ENCODE measurements around the gene PITRM1. TPM values are rescaled to one million over a fixed set of nuclear protein-coding genes. Genes with fewer than 3 reads are reported as not detected.

PITRM1 gene
- polyA plus RNA-seq, 3 donors = 47.5 to 68.1 (median 58.5) TPM

GRCh38 chr10:3142146-3142875, 30.3 kb downstream of the PITRM1 start:
- DNase-seq (ENCODE audit: low read depth in 3 of 3, low spot score in 2 of 3) = no peak

- DNase-seq (ENCODE audit: low read depth in 3 of 3, low spot score in 2 of 3) = no peak
These were observed 31.1 kb downstream of the PITRM1 start for GRCh38 chr10:3141351-3142005.

GRCh38 chr10:3140280-3140679, 32.3 kb downstream of the PITRM1 start:
- no peak for DNase-seq (ENCODE audit: low read depth in 3 of 3, low spot score in 2 of 3)

GRCh38 chr10:3139216-3139910, 33.2 kb downstream of the PITRM1 start:
- no peak for DNase-seq (ENCODE audit: low read depth in 3 of 3, low spot score in 2 of 3)

- DNase-seq (ENCODE audit: low read depth in 3 of 3, low spot score in 2 of 3) = no peak
These were observed 34.4 kb downstream of the PITRM1 start for GRCh38 chr10:3137958-3138726.

GRCh38 chr10:3136763-3137611, 35.6 kb downstream of the PITRM1 start:
- DNase-seq (ENCODE audit: low read depth in 3 of 3, low spot score in 2 of 3) = no peak

GRCh38 chr10:3136336-3136735, 36.2 kb downstream of the PITRM1 start:
- DNase-seq (ENCODE audit: low read depth in 3 of 3, low spot score in 2 of 3) = no peak

- no peak for DNase-seq (ENCODE audit: low read depth in 3 of 3, low spot score in 2 of 3)
These were observed 37.6 kb downstream of the PITRM1 start for GRCh38 chr10:3135006-3135405.

GRCh38 chr10:3133948-3134347, 38.6 kb downstream of the PITRM1 start:
- no peak for DNase-seq (ENCODE audit: low read depth in 3 of 3, low spot score in 2 of 3)

- DNase-seq (ENCODE audit: low read depth in 3 of 3, low spot score in 2 of 3) = no peak
These were observed 40.3 kb downstream of the PITRM1 start for GRCh38 chr10:3132036-3133025.

GRCh38 chr10:3131098-3131497, 41.5 kb downstream of the PITRM1 start:
- no peak for DNase-seq (ENCODE audit: low read depth in 3 of 3, low spot score in 2 of 3)

GRCh38 chr10:3129581-3130340, 42.8 kb downstream of the PITRM1 start:
- no peak for DNase-seq (ENCODE audit: low read depth in 3 of 3, low spot score in 2 of 3)

GRCh38 chr10:3128379-3129130, 44.0 kb downstream of the PITRM1 start:
- DNase-seq (ENCODE audit: low read depth in 3 of 3, low spot score in 2 of 3) = no peak

- DNase-seq (ENCODE audit: low read depth in 3 of 3, low spot score in 2 of 3) = no peak
These were observed 44.7 kb downstream of the PITRM1 start for GRCh38 chr10:3127921-3128320.

- DNase-seq (ENCODE audit: low read depth in 3 of 3, low spot score in 2 of 3) = no peak
These were observed 45.7 kb downstream of the PITRM1 start for GRCh38 chr10:3126741-3127346.

GRCh38 chr10:3126249-3126648, 46.3 kb downstream of the PITRM1 start:
- no peak for DNase-seq (ENCODE audit: low read depth in 3 of 3, low spot score in 2 of 3)

Data from right renal cortex interstitium (tissue), 3 donors.